Measurements from ENCODE around the gene APLP1.

- TF ChIP-seq USF2 (CRISPR knock-in tag; IDR thresholded peaks at IDR 0.05) (no peak), ESRRA (CRISPR knock-in tag; IDR thresholded peaks at IDR 0.05; ENCODE audit: borderline replicate concordance) (no peak), NFYB (CRISPR knock-in tag; conservative IDR thresholded peaks at IDR 0.05; ENCODE audit: low read depth) (no peak), KAT7 (CRISPR knock-in tag; IDR thresholded peaks at IDR 0.05; ENCODE audit: borderline replicate concordance) (no peak), CREB1 (CRISPR knock-in tag; IDR thresholded peaks at IDR 0.05) (no peak), CDX4 (CRISPR knock-in tag; IDR thresholded peaks at IDR 0.05; ENCODE audit: borderline replicate concordance) (no peak)
- TF ChIP-seq, protein P1, sequence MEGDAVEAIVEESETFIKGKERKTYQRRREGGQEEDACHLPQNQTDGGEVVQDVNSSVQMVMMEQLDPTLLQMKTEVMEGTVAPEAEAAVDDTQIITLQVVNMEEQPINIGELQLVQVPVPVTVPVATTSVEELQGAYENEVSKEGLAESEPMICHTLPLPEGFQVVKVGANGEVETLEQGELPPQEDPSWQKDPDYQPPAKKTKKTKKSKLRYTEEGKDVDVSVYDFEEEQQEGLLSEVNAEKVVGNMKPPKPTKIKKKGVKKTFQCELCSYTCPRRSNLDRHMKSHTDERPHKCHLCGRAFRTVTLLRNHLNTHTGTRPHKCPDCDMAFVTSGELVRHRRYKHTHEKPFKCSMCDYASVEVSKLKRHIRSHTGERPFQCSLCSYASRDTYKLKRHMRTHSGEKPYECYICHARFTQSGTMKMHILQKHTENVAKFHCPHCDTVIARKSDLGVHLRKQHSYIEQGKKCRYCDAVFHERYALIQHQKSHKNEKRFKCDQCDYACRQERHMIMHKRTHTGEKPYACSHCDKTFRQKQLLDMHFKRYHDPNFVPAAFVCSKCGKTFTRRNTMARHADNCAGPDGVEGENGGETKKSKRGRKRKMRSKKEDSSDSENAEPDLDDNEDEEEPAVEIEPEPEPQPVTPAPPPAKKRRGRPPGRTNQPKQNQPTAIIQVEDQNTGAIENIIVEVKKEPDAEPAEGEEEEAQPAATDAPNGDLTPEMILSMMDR (IDR thresholded peaks at IDR 0.05): no peak
- TF ChIP-seq, protein P2, sequence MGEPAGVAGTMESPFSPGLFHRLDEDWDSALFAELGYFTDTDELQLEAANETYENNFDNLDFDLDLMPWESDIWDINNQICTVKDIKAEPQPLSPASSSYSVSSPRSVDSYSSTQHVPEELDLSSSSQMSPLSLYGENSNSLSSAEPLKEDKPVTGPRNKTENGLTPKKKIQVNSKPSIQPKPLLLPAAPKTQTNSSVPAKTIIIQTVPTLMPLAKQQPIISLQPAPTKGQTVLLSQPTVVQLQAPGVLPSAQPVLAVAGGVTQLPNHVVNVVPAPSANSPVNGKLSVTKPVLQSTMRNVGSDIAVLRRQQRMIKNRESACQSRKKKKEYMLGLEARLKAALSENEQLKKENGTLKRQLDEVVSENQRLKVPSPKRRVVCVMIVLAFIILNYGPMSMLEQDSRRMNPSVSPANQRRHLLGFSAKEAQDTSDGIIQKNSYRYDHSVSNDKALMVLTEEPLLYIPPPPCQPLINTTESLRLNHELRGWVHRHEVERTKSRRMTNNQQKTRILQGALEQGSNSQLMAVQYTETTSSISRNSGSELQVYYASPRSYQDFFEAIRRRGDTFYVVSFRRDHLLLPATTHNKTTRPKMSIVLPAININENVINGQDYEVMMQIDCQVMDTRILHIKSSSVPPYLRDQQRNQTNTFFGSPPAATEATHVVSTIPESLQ (CRISPR knock-in tag; IDR thresholded peaks at IDR 0.05): no peak
Measured at GRCh38 chr19:35852029-35852780, 16.2 kb upstream of the APLP1 start, which contains the start of gene NPHS1.

All from WTC11 (cell line).